ENCODE results near the gene PGP.

The PGP gene

DNA sequence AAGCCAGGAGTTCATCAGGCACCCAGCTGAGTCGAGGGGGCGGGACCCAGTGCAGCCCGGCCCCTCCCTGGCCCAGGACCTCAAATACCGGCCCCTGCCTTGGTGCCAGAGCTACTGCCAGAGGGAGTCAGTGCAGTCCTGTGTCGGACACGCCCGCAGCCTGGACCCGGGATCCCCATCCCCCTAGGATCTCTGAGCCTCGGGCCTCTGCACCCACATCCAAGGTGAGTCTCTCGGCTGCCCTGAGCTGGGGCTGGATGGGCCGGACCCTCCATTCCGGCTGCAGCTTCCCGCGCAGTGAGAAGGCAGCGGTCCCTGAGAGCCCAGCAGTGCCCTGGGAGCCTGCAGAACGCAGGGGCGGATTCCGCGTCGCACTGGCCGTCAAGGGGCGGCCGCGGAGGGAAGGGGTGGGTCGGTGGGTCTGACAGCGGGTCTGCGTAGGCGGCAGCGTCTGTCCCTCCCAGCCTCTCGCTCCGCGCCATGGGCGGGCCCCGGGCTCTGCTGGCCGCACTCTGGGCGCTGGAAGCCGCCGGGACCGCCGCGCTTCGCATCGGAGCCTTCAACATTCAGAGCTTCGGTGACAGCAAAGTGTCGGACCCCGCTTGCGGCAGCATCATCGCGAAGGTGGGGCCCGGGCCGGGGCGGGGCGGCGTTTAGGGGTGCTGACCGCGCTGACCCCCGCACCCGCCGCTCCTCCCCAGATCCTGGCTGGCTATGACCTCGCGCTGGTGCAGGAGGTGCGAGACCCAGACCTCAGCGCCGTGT, 21.9 kb upstream of the PGP start, which contains the start of gene DNASE1L2:
Gene DNASE1L2 (plus strand): TSS at position 108 of the 765 bp plus-strand sequence. CDS start 373 bp downstream, at position 481.
- DNase-seq = no peak

DNA sequence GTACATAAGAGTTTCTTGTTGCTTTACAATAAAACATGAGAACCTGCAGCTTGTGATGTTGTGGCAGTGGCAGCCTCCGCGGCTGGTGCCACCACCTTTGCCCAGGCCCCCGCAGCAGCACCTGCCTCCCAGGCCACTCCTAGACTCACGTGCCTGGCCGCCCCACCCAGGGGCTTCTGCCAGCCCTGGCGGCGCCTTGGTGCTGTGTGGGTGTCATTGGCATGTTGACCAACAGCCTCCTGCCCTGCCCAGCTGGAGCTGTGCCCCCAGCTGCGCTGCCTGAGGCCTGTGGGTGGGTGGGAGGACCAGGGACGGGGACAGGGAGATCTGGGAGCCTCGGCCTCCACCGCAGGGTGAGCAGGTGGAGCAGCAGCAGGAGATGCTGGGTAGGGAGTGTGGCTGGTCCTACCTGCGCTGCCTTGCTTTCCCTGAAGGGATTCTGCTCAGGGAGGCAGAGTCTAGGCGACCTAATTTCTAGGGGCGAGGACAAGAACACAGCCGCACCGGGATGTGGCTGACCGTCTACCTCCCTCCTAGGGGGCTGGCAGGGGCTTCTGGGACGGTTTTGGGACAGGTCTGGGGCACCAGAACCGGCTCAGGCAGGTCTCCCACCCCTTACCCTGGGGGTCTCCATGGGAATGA, 21.2 kb upstream of the PGP start:
- DNase-seq = no peak

DNA sequence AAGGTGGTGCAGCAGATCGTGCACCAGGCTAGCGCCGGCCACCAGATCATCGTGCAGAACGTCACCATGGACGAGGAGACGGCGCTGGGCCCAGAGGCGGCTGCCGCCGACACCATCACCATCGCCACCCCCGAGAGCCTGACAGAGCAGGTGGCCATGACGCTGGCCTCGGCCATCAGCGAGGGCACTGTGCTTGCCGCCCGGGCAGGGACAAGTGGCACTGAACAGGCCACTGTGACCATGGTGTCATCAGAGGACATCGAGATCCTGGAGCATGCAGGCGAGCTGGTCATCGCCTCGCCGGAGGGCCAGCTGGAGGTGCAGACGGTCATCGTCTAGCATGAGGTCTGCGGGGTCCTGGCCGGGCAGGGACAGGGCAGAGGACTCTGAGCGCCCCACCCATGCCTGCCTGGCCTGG, 20.6 kb upstream of the PGP start:
- DNase-seq = no peak

DNA sequence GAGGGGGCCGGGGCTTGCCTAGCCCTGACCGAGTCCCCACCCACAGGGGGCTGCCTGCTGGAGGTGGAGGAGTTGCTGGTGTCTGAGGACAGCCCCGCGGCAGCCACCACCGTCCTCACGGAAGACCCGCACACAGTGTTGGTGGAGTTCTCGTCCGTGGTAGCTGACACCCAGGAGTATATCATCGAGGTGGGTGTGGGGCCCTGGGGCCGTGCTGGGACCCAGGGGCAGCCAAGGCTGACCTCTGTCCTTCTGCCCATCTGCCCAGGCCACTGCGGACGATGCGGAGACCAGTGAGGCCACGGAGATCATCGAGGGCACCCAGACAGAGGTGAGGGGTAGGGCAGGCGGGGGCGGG, 20.2 kb upstream of the PGP start:
- DNase-seq = no peak

DNA sequence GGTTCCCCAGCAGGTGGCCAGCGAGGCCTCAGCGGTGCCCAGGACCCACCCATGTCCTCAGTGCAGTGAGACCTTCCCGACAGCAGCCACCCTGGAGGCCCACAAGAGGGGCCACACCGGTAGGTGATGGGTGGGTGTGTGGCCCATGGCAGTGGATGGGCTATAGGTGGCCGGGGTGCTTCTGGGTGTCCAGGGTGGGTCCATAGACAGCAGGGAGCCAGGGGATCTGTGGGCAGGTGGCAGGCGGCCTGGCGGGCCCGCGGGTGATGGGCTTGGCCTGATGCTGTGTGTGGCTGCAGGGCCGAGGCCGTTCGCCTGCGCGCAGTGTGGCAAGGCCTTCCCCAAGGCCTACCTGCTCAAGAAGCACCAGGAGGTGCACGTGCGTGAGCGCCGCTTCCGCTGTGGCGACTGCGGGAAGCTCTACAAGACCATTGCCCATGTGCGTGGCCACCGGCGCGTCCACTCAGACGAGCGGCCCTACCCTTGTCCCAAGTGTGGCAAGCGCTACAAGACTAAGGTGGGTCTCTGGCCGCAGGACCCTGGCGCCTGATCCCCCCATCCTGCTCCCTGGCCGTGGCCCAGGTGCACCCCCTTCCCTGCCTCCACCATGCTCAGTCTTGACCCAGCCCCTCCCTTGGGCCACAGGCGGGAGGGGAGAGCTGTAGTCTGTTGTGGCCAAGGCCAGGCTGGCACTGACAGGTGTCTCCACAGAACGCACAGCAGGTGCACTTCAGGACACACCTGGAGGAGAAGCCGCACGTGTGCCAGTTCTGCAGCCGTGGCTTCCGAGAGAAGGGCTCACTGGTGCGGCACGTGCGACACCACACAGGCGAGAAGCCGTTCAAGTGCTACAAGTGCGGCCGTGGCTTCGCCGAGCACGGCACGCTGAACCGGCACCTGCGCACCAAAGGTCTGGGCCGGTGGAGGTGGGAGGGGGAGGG, 19.5 kb upstream of the PGP start:
- no peak for DNase-seq

DNA sequence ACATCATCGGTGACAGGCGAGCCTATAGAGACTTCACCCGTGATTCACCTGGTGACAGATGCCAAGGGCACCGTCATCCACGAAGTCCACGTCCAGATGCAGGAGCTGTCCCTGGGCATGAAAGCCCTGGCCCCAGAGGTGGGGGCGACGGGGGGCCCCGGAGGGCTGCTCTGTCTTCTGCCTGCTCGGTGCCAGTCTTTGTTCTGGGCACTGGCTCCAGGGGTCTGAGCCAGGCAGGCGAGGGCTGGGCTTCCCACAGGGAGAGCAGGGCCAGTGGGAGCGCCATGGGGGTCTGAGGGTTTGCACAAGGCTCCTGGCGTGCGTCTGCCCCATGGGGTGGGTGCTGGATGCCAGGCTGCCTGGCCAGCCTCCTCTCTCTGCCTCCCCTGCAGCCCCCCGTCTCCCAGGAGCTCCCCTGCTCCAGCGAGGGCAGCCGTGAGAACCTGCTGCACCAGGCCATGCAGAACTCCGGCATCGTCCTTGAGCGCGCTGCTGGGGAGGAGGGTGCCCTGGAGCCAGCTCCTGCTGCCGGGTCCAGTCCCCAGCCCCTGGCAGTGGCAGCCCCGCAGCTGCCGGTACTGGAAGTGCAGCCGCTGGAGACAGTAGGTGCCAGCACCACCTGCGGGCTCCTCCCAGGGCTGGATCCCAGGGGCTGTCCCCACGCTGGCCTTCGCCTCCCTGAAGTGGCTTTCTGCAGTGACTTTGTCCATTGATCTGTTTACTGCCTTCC, 18.6 kb upstream of the PGP start:
- DNase-seq = no peak

DNA sequence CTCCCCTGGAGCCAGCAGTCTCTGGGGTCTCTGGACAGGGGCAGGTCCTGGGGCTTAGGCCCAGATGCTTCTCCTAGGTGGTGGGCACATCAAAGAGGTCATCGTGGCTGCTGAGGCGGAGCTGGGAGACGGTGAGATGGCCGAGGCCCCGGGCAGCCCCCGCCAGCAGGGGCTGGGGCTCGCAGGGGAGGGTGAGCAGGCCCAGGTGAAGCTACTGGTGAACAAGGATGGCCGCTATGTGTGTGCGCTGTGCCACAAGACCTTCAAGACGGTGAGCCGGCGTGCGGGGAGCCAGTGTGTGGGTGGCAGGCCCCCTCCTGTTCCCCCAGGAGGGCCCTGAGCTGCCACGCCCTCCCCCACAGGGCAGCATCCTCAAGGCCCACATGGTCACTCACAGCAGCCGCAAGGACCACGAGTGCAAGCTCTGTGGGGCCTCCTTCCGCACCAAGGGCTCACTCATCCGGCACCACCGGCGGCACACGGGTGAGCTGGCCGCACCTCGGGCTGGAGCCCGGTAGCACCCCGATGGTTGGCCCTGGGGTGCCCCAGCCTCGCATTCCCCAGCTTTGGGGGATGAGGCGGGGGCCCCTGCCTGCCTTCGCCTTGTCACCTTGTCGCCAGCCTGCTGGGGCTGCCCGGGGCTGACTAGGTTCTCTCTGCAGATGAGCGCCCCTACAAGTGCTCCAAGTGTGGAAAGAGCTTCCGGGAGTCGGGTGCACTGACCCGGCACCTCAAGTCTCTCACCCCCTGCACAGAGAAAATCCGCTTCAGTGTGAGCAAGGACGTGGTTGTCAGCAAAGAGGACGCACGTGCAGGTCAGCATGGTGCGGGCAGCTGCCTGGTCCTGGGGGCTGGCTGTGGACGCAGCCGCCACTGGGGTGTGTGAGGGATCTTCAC, 17.7 kb upstream of the PGP start:
- DNase-seq = no peak

DNA sequence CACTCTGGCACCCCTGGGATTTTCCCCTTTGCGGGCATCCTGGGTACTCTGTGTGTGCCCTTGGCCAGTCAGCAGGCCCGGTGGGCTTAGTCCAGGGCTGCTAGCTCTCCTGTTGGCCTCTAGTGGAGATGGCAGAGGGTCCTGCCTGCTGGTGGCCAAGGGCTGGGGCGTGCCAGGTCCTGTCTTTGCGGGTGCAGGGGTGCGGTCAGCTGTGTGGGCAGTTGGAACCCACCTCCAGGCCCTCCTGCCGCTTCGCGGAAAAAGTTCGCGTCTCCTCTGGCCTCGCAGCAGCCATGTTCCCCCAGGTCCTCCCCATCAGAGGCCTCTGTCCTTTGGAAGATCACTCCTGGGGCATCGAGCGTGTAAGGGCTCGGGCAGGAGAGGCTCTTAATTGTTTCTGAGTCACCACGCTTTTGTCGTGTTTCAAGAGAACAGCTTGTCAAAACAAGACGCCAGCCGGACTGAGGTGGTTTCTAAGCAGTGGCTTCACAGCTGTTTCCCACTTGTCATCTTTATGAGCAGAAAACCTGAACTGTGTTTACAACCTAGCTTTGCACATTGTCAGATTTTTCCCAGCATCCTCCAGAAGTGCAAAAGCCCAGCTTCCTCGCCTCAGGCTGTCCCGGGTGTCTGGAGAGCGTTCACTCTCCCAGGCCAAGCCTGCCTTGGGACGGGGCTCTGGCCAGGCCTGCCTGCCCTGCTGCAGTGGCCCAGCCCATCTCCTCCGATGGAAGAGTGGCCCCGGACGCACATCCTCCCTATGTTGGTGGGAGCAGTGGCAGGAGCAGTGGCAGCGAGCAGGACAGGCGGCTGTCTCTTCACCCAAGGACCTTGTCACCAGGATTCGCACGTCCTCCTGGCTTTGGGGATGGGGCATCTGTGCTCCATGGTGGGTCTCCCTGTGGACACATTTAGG, 16.6 kb upstream of the PGP start:
- no peak for DNase-seq

DNA sequence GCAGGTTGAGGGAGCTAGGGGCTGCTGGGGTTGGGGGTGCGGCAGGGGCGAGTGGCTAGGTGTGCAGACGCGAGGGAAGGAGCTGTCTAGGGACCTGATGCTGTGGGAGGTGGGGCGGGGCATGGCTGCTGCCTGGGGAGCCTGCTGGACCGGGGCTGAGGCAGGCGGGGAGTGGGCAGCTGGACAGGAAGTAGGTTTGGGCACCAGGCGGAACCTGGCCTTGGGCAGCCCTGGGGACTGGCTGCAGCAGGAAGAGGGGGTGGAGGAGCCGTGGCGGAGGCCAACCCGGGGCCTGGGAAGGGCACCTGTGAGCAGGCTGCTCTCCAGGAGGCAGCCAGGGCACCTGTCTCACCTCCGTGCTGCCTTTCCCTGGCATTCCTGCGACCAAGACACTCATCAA, 15.7 kb upstream of the PGP start:
- no peak for DNase-seq

DNA sequence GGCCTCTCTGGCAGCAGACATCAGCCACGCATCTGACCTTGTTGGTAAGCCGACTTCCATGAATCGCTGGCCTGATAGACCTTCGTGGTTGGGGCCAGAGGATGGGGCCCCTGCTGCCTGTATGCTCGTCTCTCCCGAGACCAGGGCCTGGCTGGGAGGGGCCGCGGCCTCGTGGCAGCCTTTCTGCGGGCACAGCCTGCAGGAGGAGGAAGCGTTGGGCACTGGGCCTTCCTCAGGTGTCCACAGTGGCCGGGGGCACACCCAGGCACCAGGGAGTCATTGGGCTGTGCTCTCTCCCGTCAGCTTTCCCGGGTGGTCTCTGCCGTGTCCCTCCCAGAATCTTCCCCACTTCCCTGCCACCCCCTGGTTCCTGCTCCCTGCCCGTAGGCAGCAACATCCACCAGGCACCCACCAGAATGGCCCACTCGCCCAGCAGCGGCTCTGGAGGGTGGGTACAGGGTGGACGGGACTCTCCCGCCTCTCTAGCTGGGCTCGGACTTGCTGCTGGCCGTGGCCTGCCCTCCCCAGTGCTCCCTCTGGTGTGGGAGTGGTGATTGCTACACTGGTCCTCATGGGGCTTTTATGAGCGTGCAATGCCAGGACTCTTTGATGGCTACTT, 15.1 kb upstream of the PGP start:
- no peak for DNase-seq

DNA sequence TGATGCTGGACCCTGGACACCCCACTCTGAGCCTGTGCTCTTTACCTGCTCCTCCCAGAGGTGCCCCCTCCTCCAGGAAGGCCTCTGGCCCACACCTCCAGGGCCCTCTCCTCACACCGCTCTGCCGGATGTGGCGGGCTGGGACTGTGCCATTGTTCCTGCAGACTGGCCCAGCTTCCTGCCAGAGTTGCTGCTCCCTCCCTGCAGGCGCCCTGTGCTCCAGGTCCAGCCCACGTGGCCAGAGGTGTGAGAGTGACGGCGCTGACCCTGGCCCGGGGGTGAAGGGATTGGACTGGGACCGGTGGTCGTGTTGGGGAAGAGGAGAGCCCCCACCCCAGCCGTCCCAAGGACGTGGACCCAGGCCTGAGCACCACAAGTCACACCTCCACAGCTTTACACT, 14.5 kb upstream of the PGP start:
- no peak for DNase-seq

DNA sequence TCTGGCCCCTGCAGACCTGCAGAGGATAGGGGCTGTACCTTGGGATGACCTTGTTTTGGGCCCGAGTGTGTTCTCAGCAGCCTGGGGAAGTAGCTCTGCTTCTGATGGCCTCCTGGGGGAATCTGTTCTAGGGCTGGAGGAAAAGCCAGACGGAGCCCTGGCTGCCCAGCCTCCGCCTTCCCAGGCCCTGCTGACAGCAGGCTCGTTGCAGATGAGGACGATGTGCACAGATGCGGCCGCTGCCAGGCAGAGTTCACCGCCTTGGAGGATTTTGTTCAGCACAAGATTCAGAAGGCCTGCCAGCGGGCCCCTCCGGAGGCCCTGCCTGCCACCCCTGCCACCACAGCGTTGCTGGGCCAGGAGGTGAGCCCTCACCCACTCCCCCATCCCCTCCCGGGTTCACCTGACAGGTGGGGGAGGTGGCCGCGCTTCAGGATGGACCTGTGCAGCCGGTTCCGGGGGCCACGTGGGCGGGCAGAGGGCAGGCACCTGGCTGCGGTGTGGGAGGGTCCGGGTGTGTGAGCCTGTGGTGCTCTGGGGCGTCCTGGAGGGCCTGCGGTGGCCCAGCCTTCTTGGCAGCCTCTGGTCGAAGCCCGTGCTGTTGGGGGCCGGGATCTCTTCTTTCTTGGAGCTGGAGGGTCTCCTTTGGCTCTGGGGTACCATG, 13.7 kb upstream of the PGP start:
- no peak for DNase-seq

DNA sequence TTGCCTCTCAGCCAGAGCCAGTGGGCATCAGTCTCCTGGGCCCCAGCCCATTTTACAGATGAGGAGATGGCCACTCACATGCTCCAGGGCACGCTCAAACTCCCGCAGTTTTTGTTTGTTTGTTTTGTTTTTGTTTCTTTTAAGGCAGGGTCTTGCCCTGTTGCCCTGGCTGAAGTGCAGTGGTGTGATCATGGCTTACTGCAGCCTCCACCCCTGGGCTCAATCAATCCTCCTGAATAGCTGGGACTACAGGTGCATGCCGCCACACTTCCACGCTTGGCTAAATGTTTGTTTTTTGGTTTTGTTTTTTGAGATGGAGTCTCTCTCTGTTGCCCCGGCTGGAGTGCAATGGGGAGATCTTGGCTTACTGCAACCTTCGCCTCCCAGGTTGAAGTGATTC, 12.3 kb upstream of the PGP start:
- DNase-seq = no peak

DNA sequence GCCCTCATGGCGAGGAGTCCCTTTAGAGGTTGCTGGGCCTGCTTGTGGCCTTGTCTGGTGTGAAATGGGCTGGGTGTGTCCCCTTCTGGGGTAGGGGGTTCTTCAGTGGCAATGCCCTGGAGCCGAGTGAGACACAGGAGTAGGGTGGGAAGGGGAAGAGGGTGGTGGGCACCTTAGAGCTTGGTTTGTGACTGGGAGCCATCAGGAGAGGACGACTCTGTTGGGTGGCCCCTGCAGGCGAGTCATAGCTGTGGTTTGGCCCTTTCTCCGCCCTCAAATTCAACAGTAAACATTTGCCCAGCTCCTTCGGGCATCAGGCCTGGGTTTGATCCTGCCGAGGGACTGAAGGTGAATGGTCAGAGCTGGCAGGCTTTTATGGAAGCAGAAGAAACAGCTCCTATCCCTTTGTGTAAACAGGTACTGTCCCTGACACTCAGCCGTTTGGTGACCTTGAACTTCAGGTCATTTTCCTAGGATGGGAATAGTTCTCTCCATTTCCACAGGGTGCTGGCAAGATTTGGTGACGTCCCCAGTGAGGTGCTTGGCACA, 11.7 kb upstream of the PGP start:
- DNase-seq = no peak

DNA sequence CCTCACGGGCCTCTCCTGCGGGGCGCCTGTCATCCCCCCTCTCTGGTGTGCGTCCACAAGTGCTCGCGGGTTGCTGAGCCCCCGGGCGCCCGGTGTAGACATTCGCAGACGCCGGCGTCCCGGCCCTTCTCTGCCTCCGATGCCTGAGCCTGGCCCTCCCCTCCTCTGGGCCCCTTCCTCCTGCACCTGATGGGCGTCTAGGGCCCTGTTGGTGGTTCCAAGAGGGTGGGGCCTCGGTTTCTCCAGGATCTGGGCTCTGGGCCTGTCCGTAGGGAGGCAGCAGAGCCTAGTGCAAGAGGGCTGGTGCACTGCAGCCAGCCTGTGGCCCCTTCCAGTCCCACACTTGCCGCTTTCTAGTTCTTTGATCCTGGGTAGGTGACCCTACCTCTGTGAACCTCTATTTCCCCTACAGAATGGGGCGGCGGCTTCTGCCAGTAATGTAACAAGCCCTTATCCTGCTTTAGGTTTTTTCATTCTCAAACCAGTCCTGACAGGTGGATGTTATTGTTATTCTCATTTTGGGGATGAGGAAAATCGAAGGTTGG, 9.4 kb upstream of the PGP start:
- DNase-seq = no peak

DNA sequence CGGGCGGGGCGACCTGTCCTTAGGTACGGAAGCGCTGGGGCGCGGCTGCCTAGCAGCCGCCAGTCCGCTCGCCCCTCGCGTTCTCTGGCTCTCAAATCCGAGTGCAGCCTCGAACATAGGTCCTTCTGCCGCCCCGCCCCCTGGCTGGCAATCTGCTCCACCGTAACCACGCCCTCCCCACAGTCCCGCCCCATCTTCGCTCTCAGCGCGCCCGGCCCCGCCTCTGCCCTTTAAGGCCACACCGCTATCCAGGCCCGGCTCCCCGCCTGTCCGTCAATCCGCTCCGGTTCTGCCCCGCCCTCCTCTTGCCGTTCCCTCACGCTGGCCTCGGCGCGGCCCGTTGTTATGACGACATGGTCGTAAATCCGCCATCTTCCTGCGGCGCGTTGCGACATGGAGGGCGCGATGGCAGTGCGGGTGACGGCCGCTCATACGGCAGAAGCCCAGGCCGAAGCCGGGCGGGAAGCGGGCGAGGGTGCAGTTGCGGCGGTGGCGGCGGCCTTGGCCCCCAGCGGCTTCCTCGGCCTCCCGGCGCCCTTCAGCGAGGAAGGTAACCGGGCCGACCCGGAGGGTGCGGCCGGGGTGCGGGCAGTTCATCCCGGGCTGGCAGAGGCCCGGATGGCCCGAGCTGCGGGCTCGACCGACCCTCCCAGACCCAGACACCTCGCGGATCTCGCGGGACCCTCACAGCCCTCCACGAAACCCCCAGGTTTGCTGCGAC, 8.7 kb upstream of the PGP start, which contains the start of gene E4F1:
Gene E4F1 (plus strand): TSS at position 371 of the 721 bp plus-strand sequence. CDS start 23 bp downstream, at position 394.
- peak; percentile 92 for DNase-seq

DNA sequence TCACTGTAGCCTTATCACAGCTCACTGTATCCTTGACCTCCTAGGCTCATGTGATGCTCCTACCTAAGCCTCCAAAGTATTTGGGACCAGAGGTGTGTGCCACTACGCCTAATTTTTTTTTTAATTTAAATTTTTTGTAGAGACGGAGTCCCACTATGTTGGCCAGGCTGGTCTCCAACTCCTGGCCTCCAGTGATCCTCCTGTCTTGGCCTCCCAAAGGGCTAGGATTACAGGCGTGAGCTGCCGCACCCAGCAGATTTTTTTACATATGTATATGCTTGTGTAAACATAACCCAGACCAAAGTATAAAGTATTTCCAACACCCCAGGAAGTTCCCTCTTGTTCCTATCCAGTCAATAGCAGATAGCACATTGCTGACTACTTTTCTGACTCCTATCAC, 1.7 kb upstream of the PGP start:
- DNase-seq = no peak
